ENCODE data around the gene LCN1.
"Not testable (repeated sequence)": the region's sequence is repeated elsewhere in the genome, so short reads cannot be mapped to it uniquely, and the experiment has no call there.

The LCN1 gene

GRCh38 chr9:135512241-135512603 lies 9.0 kb upstream of the LCN1 start:
- no peak overlapping the region for H3K27ac ChIP-seq (ENCODE audit: low read length)
- no peak overlapping the region for H3K4me3 ChIP-seq (ENCODE audit: low read length)
- H3K36me3 ChIP-seq (ENCODE audit: control insufficient read depth, low read depth, low read length): no peaks in the 10 kb centered on the region

GRCh38 chr9:135512904-135513303 lies 8.3 kb upstream of the LCN1 start:
- Histone ChIP-seq H3K4me1 (ENCODE audit: control insufficient read depth, low read depth, low read length) (no peaks in the 10 kb centered on the region), H3K27me3 (ENCODE audit: control insufficient read depth, insufficient read depth, low read length) (no peaks in the 10 kb centered on the region), H3K27ac (ENCODE audit: low read length) (no peak overlapping the region), H3K9me3 (ENCODE audit: control insufficient read depth, low read depth, low read length) (no peaks in the 10 kb centered on the region), H3K4me3 (ENCODE audit: low read length) (no peak overlapping the region), H3K36me3 (ENCODE audit: control insufficient read depth, low read depth, low read length) (no peaks in the 10 kb centered on the region), H3K9ac (ENCODE audit: low read length) (no peak overlapping the region)

More at GRCh38 chr9:135512241-135512603, 9.0 kb upstream of the LCN1 start:
- H3K9ac ChIP-seq (ENCODE audit: low read length): no peak overlapping the region
- H3K4me1 ChIP-seq (ENCODE audit: control insufficient read depth, low read depth, low read length): no peaks in the 10 kb centered on the region
- no peaks in the 10 kb centered on the region for H3K27me3 ChIP-seq (ENCODE audit: control insufficient read depth, insufficient read depth, low read length)
- no peaks in the 10 kb centered on the region for H3K9me3 ChIP-seq (ENCODE audit: control insufficient read depth, low read depth, low read length)

GRCh38 chr9:135513351-135513846 lies 7.8 kb upstream of the LCN1 start:
- Histone ChIP-seq H3K4me1 (ENCODE audit: control insufficient read depth, low read depth, low read length) (no peaks in the 10 kb centered on the region), H3K27me3 (ENCODE audit: control insufficient read depth, insufficient read depth, low read length) (no peaks in the 10 kb centered on the region), H3K9ac (ENCODE audit: low read length) (no peak overlapping the region), H3K4me3 (ENCODE audit: low read length) (no peak overlapping the region), H3K36me3 (ENCODE audit: control insufficient read depth, low read depth, low read length) (no peaks in the 10 kb centered on the region), H3K27ac (ENCODE audit: low read length) (no peak overlapping the region), H3K9me3 (ENCODE audit: control insufficient read depth, low read depth, low read length) (no peaks in the 10 kb centered on the region)

GRCh38 chr9:135513906-135514305 lies 7.3 kb upstream of the LCN1 start:
- H3K27ac ChIP-seq (ENCODE audit: low read length); H3K36me3 ChIP-seq (ENCODE audit: control insufficient read depth, low read depth, low read length); H3K9me3 ChIP-seq (ENCODE audit: control insufficient read depth, low read depth, low read length); H3K27me3 ChIP-seq (ENCODE audit: control insufficient read depth, insufficient read depth, low read length); H3K4me1 ChIP-seq (ENCODE audit: control insufficient read depth, low read depth, low read length); H3K9ac ChIP-seq (ENCODE audit: low read length); H3K4me3 ChIP-seq (ENCODE audit: low read length): not testable (repeated sequence)

- Histone ChIP-seq H3K27me3 (ENCODE audit: control insufficient read depth, insufficient read depth, low read length) (no peaks in the 10 kb centered on the region), H3K4me3 (ENCODE audit: low read length) (no peak overlapping the region), H3K27ac (ENCODE audit: low read length) (no peak overlapping the region), H3K9ac (ENCODE audit: low read length) (no peak overlapping the region), H3K9me3 (ENCODE audit: control insufficient read depth, low read depth, low read length) (no peaks in the 10 kb centered on the region), H3K4me1 (ENCODE audit: control insufficient read depth, low read depth, low read length) (no peaks in the 10 kb centered on the region), H3K36me3 (ENCODE audit: control insufficient read depth, low read depth, low read length) (no peaks in the 10 kb centered on the region)
Observed at GRCh38 chr9:135514342-135515082, 6.7 kb upstream of the LCN1 start.

GRCh38 chr9:135515083-135515951 lies 5.9 kb upstream of the LCN1 start:
- no peak overlapping the region for H3K4me3 ChIP-seq (ENCODE audit: low read length)
- H3K27me3 ChIP-seq (ENCODE audit: control insufficient read depth, insufficient read depth, low read length): no peaks in the 10 kb centered on the region
- H3K27ac ChIP-seq (ENCODE audit: low read length): no peak overlapping the region
- H3K36me3 ChIP-seq (ENCODE audit: control insufficient read depth, low read depth, low read length): no peaks in the 10 kb centered on the region
- no peak overlapping the region for H3K9ac ChIP-seq (ENCODE audit: low read length)
- H3K4me1 ChIP-seq (ENCODE audit: control insufficient read depth, low read depth, low read length): no peaks in the 10 kb centered on the region
- no peaks in the 10 kb centered on the region for H3K9me3 ChIP-seq (ENCODE audit: control insufficient read depth, low read depth, low read length)

GRCh38 chr9:135516132-135516860 lies 4.9 kb upstream of the LCN1 start:
- Histone ChIP-seq H3K36me3 (ENCODE audit: control insufficient read depth, low read depth, low read length) (no peaks in the 10 kb centered on the region), H3K27ac (ENCODE audit: low read length) (no peak overlapping the region), H3K4me3 (ENCODE audit: low read length) (no peak overlapping the region), H3K9ac (ENCODE audit: low read length) (no peak overlapping the region), H3K27me3 (ENCODE audit: control insufficient read depth, insufficient read depth, low read length) (no peaks in the 10 kb centered on the region), H3K9me3 (ENCODE audit: control insufficient read depth, low read depth, low read length) (no peaks in the 10 kb centered on the region), H3K4me1 (ENCODE audit: control insufficient read depth, low read depth, low read length) (no peaks in the 10 kb centered on the region)

GRCh38 chr9:135517407-135517822 lies 3.8 kb upstream of the LCN1 start:
- no peak overlapping the region for H3K27ac ChIP-seq (ENCODE audit: low read length)
- H3K4me1 ChIP-seq (ENCODE audit: control insufficient read depth, low read depth, low read length): no peaks in the 10 kb centered on the region
- no peak overlapping the region for H3K4me3 ChIP-seq (ENCODE audit: low read length)
- H3K9ac ChIP-seq (ENCODE audit: low read length): no peak overlapping the region
- H3K36me3 ChIP-seq (ENCODE audit: control insufficient read depth, low read depth, low read length): no peaks in the 10 kb centered on the region
- H3K27me3 ChIP-seq (ENCODE audit: control insufficient read depth, insufficient read depth, low read length): no peaks in the 10 kb centered on the region
- no peaks in the 10 kb centered on the region for H3K9me3 ChIP-seq (ENCODE audit: control insufficient read depth, low read depth, low read length)

- H3K9ac ChIP-seq (ENCODE audit: low read length): no peak overlapping the region
- H3K27ac ChIP-seq (ENCODE audit: low read length): no peak overlapping the region
- H3K9me3 ChIP-seq (ENCODE audit: control insufficient read depth, low read depth, low read length): no peaks in the 10 kb centered on the region
- no peak overlapping the region for H3K4me3 ChIP-seq (ENCODE audit: low read length)
- no peaks in the 10 kb centered on the region for H3K4me1 ChIP-seq (ENCODE audit: control insufficient read depth, low read depth, low read length)
- no peaks in the 10 kb centered on the region for H3K36me3 ChIP-seq (ENCODE audit: control insufficient read depth, low read depth, low read length)
- H3K27me3 ChIP-seq (ENCODE audit: control insufficient read depth, insufficient read depth, low read length): no peaks in the 10 kb centered on the region
Observed at GRCh38 chr9:135519179-135519971, 1.9 kb upstream of the LCN1 start.

GRCh38 chr9:135521608-135522095 lies 412 bp downstream of the LCN1 start:
- no peaks in the 10 kb centered on the region for H3K9me3 ChIP-seq (ENCODE audit: control insufficient read depth, low read depth, low read length)
- no peaks in the 10 kb centered on the region for H3K4me1 ChIP-seq (ENCODE audit: control insufficient read depth, low read depth, low read length)
- H3K9ac ChIP-seq (ENCODE audit: low read length): no peak overlapping the region
- H3K4me3 ChIP-seq (ENCODE audit: low read length): no peak overlapping the region
- no peak overlapping the region for H3K27ac ChIP-seq (ENCODE audit: low read length)
- no peaks in the 10 kb centered on the region for H3K36me3 ChIP-seq (ENCODE audit: control insufficient read depth, low read depth, low read length)
- H3K27me3 ChIP-seq (ENCODE audit: control insufficient read depth, insufficient read depth, low read length): no peaks in the 10 kb centered on the region
